H9 (cell line): ENCODE measurements around the gene GPC6. TPM values are rescaled to one million over a fixed set of nuclear protein-coding genes. Genes with fewer than 3 reads are reported as not detected.

Source experiments
- DNase-seq: peaks from one replicate; pipeline ENCODE4 v3.0.0-alpha.2; 2017
- H2AFZ ChIP-seq: one replicate; pipeline ENCODE4 v1.6.1; 2013; ENCODE audit warnings: mild to moderate bottlenecking, low read length, control low read depth, moderate library complexity
- H2AK5ac ChIP-seq: 2 replicates; pipeline ENCODE4 v1.6.1; 2013; ENCODE audit warnings: low read length, control low read depth, mixed read lengths; ENCODE audit not compliant: insufficient read length
- H2BK120ac ChIP-seq: one replicate; pipeline ENCODE4 v1.6.1; 2013; ENCODE audit warnings: low read depth, mild to moderate bottlenecking, low read length, control low read depth, inconsistent platforms; ENCODE audit not compliant: poor library complexity, severe bottlenecking
- H2BK12ac ChIP-seq: 2 replicates; pipeline ENCODE4 v1.6.1; 2013; ENCODE audit warnings: low read length, control low read depth, mixed read lengths, low read depth; ENCODE audit not compliant: insufficient read length
- H2BK15ac ChIP-seq: 2 replicates; pipeline ENCODE4 v1.6.1; 2013; ENCODE audit warnings: low read depth, low read length, control low read depth
- H2BK20ac ChIP-seq: one replicate; pipeline ENCODE4 v1.6.1; 2013; ENCODE audit warnings: low read depth, mild to moderate bottlenecking, low read length, control low read depth, inconsistent platforms; ENCODE audit not compliant: poor library complexity, severe bottlenecking
- H2BK5ac ChIP-seq: 2 replicates; pipeline ENCODE4 v1.6.1; 2013; ENCODE audit warnings: low read length, control low read depth, mixed read lengths; ENCODE audit not compliant: insufficient read length
- H3K14ac ChIP-seq: 2 replicates; pipeline ENCODE4 v1.6.1; 2013; ENCODE audit warnings: low read length, control low read depth; ENCODE audit not compliant: insufficient read depth
- H3K18ac ChIP-seq: 2 replicates; pipeline ENCODE4 v1.6.1; 2013; ENCODE audit warnings: low read depth, mild to moderate bottlenecking, mixed read lengths, low read length, control low read depth; ENCODE audit not compliant: insufficient read length
- H3K23ac ChIP-seq: 2 replicates; pipeline ENCODE4 v1.6.1; 2013; ENCODE audit warnings: low read length, control low read depth, mixed read lengths, low read depth; ENCODE audit not compliant: insufficient read length
- H3K23me2 ChIP-seq: 2 replicates; pipeline ENCODE4 v1.6.1; 2013; ENCODE audit warnings: low read depth, mild to moderate bottlenecking, mixed read lengths, low read length, control low read depth; ENCODE audit not compliant: insufficient read length, poor library complexity, severe bottlenecking
- H3K27ac ChIP-seq: 2 replicates; pipeline ENCODE4 v1.5.1; 2013; ENCODE audit warnings: low read length, control low read depth, mixed read lengths, low read depth; ENCODE audit not compliant: insufficient read length
- H3K27me3 ChIP-seq: 2 replicates; pipeline ENCODE4 v1.6.1; 2013; ENCODE audit warnings: low read length, control low read depth, inconsistent platforms; ENCODE audit not compliant: insufficient read depth
- H3K4ac ChIP-seq: 2 replicates; pipeline ENCODE4 v1.6.1; 2013; ENCODE audit warnings: low read depth, mild to moderate bottlenecking, control low read depth, inconsistent platforms, low read length, moderate library complexity
- H3K4me1 ChIP-seq: 2 replicates; pipeline ENCODE4 v1.6.1; 2013; ENCODE audit warnings: low read length, control low read depth, inconsistent platforms; ENCODE audit not compliant: insufficient read depth
- H3K4me2 ChIP-seq: 2 replicates; pipeline ENCODE4 v1.6.1; 2013; ENCODE audit warnings: low read length, control low read depth, mixed read lengths; ENCODE audit not compliant: insufficient read length, insufficient read depth
- H3K56ac ChIP-seq: 2 replicates; pipeline ENCODE4 v1.6.1; 2013; ENCODE audit warnings: low read depth, mild to moderate bottlenecking, mixed read lengths, low read length, control low read depth; ENCODE audit not compliant: insufficient read length
- H3K79me1 ChIP-seq: 2 replicates; pipeline ENCODE4 v1.6.1; 2013; ENCODE audit warnings: low read depth, mild to moderate bottlenecking, moderate library complexity, low read length, control low read depth, inconsistent platforms; ENCODE audit not compliant: insufficient read depth, poor library complexity, severe bottlenecking
- H3K79me2 ChIP-seq: 2 replicates; pipeline ENCODE4 v1.6.1; 2013; ENCODE audit warnings: low read length, control low read depth, inconsistent platforms; ENCODE audit not compliant: insufficient read depth
- H3K9ac ChIP-seq: 2 replicates; pipeline ENCODE4 v1.6.1; 2013; ENCODE audit warnings: low read length, control low read depth, mixed read lengths; ENCODE audit not compliant: insufficient read length; ENCODE audit errors: extremely low read depth
- H3K9me3 ChIP-seq: one replicate; pipeline ENCODE4 v1.6.1; 2013; ENCODE audit warnings: low read depth, low read length, inconsistent platforms; ENCODE audit not compliant: control insufficient read depth
- H3T11ph ChIP-seq: one replicate; pipeline ENCODE4 v1.6.1; 2013; ENCODE audit warnings: mild to moderate bottlenecking, low read length, control low read depth, inconsistent platforms
- H4K20me1 ChIP-seq: one replicate; pipeline ENCODE4 v1.6.1; 2013; ENCODE audit not compliant: control insufficient read depth, insufficient read length, insufficient read depth
- H4K5ac ChIP-seq: 2 replicates; pipeline ENCODE4 v1.6.1; 2013; ENCODE audit warnings: low read depth, mild to moderate bottlenecking, mixed read lengths, low read length, control low read depth; ENCODE audit not compliant: insufficient read length
- H4K8ac ChIP-seq: replicated peaks from 2 replicates; pipeline ENCODE4 v1.6.1; 2013; ENCODE audit warnings: low read length, control low read depth, mixed read lengths, low read depth; ENCODE audit not compliant: insufficient read length
- H4K91ac ChIP-seq: 2 replicates; pipeline ENCODE4 v1.6.1; 2013; ENCODE audit warnings: low read depth, mild to moderate bottlenecking, moderate library complexity, mixed read lengths, low read length, control low read depth; ENCODE audit not compliant: insufficient read length
- H3K27ac Mint-ChIP-seq, 3 experiments: 2 replicates in 2 of 3; 3 replicates in 1 of 3; pipeline ENCODE4 v1.8.0; 2020 to 2021; ENCODE audit warnings: mixed read lengths in 3 of 3, mild to moderate bottlenecking in 1 of 3, moderate library complexity in 1 of 3
- H3K27me3 Mint-ChIP-seq: 2 replicates; pipeline ENCODE4 v1.8.0; 2021; ENCODE audit warnings: low read depth, mild to moderate bottlenecking, moderate library complexity, mixed read lengths
- H3K36me3 Mint-ChIP-seq, 3 experiments: 2 replicates in 2 of 3; 3 replicates in 1 of 3; pipeline ENCODE4 v1.8.0; 2020 to 2021; ENCODE audit warnings: low read depth in 3 of 3, mixed read lengths in 3 of 3; ENCODE audit not compliant: insufficient read depth in 1 of 3
- H3K4me1 Mint-ChIP-seq, 2 experiments: 2 replicates each; pipeline ENCODE4 v1.8.0; 2020; ENCODE audit warnings: mixed read lengths in 2 of 2
- H3K4me3 Mint-ChIP-seq, 2 experiments: 2 replicates in 1 of 2; 3 replicates in 1 of 2; pipeline ENCODE4 v1.8.0; 2020 to 2021; ENCODE audit warnings: mild to moderate bottlenecking in 2 of 2, mixed read lengths in 2 of 2, moderate library complexity in 1 of 2
- H3K9me3 Mint-ChIP-seq, 2 experiments: 2 replicates in 1 of 2; 3 replicates in 1 of 2; pipeline ENCODE4 v1.8.0; 2020; ENCODE audit warnings: mild to moderate bottlenecking in 2 of 2, mixed read lengths in 2 of 2, moderate library complexity in 1 of 2
- CTCF ChIP-seq: fragments of 200-600 bp; sonication (generic); conservative IDR thresholded peaks from 3 replicates; pipeline ENCODE4 v1.8.0; 2021; ENCODE audit warnings: antibody characterized with exemption, mild to moderate bottlenecking
- WGBS: extraction: QIAGEN DNeasy Blood & Tissue Kit; methylation state at CpG from one replicate; pipeline ENCODE4 v1.1.7; 2013; ENCODE audit warnings: missing lambda C conversion rate, low lambda C conversion rate, mixed read lengths; ENCODE audit not compliant: insufficient read length; ENCODE audit errors: extremely low coverage; 5-methylcytosine and 5-hydroxymethylcytosine counted together
- total RNA-seq: library from RNA; stranded (reverse); gene quantifications from 2 replicates; pipeline ENCODE4 v1.2.1, GENCODE V29; 2021

The GPC6 gene
- total RNA-seq, 1 experiment from 2014 or later, result 15.6 TPM

- peaks cover 4% of the 10 kb centered on the region for H3K4me1 ChIP-seq
- no peaks in the 10 kb centered on the region for H3K79me1 ChIP-seq
- no peak overlapping the region for H2BK15ac ChIP-seq
- no peak for TF ChIP-seq CTCF
- H3K79me2 ChIP-seq, result no peaks in the 10 kb centered on the region
- H3K4ac ChIP-seq, result no peak overlapping the region
- no peak overlapping the region for H3K9ac ChIP-seq
- no peaks in the 10 kb centered on the region for H3K9me3 ChIP-seq
- H3K9me3 Mint-ChIP-seq, result no peaks in the 10 kb centered on the region
- H3K18ac ChIP-seq, result no peak overlapping the region
- H4K20me1 ChIP-seq, result no peaks in the 10 kb centered on the region
- H3K56ac ChIP-seq, result no peak overlapping the region
- H3K23ac ChIP-seq, result no peak overlapping the region
- H3K4me1 Mint-ChIP-seq, result peaks cover 22 to 30% of the 10 kb centered on the region in 2 experiments
- H2AFZ ChIP-seq, result no peak overlapping the region
- no peak overlapping the region for H2BK12ac ChIP-seq
- H3K4me3 Mint-ChIP-seq, result no peak overlapping the region
- H3K27me3 ChIP-seq, result no peaks in the 10 kb centered on the region
- no peak overlapping the region for H3K27ac ChIP-seq
- H2BK20ac ChIP-seq, result no peak overlapping the region
- no peak overlapping the region for H3K27ac Mint-ChIP-seq
- no peak overlapping the region for H2BK120ac ChIP-seq
- no peak overlapping the region for H3K14ac ChIP-seq
- DNase-seq, result no peak
- no peak overlapping the region for H3K4me2 ChIP-seq
- H4K5ac ChIP-seq, result no peak overlapping the region
- H2AK5ac ChIP-seq, result no peak overlapping the region
- no peak overlapping the region for H3T11ph ChIP-seq
- no peaks in the 10 kb centered on the region for H3K23me2 ChIP-seq
- no peak overlapping the region for H4K91ac ChIP-seq
- H3K27me3 Mint-ChIP-seq, result no peaks in the 10 kb centered on the region
- no CpG with 5 or more reads among the region's 4 CpGs for WGBS
- no peak overlapping the region for H2BK5ac ChIP-seq
- H3K36me3 Mint-ChIP-seq, result no peaks in the 10 kb centered on the region
- no peak overlapping the region for H4K8ac ChIP-seq
Observed at GRCh38 chr13:94300401-94300800, 1073.8 kb downstream of the GPC6 start.
